Hepatocyte (in vitro differentiated cells): ENCODE results near the gene ME3.

Experiments used
- EZH2phosphoT487 ChIP-seq: fragments of 200-600 bp; sonication (generic); IDR thresholded peaks from one replicate; pipeline ENCODE4 v1.6.1; 2018; ENCODE audit warnings: antibody characterized with exemption, mild to moderate bottlenecking, low read depth, moderate library complexity; ENCODE audit not compliant: unreplicated experiment, severe bottlenecking
- TF ChIP-seq, protein P1 (sequence below): fragments of 200-600 bp; sonication (generic); IDR thresholded peaks from 2 replicates; pipeline ENCODE4 v1.5.1; 2016; ENCODE audit warnings: antibody characterized with exemption, mild to moderate bottlenecking; ENCODE audit not compliant: poor library complexity

DNA sequence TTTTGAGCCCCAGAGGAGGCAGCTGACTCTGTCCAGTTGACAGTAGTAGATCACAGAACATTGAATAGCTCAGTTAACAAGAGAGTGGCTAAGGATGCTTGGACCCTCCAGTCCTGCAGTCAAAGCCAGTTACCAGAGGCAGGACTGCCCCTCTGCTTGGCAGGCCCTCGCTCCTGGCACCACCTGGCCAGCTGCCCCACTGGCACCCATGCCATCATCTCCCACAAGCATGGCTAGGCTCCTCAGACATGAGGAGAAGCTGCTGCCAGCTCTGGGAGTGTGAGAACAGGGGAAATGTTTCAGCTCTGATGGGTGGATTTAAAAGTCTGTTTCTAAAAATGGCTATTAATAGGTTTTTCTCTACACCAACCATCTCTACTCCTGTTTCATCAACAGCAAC, 13.9 kb downstream of the ME3 start:
- TF ChIP-seq, protein P1, sequence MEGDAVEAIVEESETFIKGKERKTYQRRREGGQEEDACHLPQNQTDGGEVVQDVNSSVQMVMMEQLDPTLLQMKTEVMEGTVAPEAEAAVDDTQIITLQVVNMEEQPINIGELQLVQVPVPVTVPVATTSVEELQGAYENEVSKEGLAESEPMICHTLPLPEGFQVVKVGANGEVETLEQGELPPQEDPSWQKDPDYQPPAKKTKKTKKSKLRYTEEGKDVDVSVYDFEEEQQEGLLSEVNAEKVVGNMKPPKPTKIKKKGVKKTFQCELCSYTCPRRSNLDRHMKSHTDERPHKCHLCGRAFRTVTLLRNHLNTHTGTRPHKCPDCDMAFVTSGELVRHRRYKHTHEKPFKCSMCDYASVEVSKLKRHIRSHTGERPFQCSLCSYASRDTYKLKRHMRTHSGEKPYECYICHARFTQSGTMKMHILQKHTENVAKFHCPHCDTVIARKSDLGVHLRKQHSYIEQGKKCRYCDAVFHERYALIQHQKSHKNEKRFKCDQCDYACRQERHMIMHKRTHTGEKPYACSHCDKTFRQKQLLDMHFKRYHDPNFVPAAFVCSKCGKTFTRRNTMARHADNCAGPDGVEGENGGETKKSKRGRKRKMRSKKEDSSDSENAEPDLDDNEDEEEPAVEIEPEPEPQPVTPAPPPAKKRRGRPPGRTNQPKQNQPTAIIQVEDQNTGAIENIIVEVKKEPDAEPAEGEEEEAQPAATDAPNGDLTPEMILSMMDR, result no peak
- no peak for TF ChIP-seq EZH2phosphoT487
